GM12865 (cell line): ENCODE data around the gene ACADVL.
A peak's percentile ranks its signal among the peaks of the same experiment; 100 is the strongest.

ENCODE experiments used
- DNase-seq: peaks from one replicate; pipeline ENCODE4 v3.0.0; 2010; ENCODE audit warnings: low read depth
- H3K4me3 ChIP-seq: 2 replicates; pipeline ENCODE4 v1.5.1; 2011; ENCODE audit warnings: mild to moderate bottlenecking, low read depth, low read length, control low read depth
- TF ChIP-seq, protein P1 (sequence below): IDR thresholded peaks from 2 replicates; pipeline ENCODE4 v1.5.1; 2011; ENCODE audit warnings: low read length, control low read depth, low read depth, inconsistent platforms; ENCODE audit not compliant: insufficient read depth; ENCODE audit errors: missing control alignments

ACADVL gene

DNA sequence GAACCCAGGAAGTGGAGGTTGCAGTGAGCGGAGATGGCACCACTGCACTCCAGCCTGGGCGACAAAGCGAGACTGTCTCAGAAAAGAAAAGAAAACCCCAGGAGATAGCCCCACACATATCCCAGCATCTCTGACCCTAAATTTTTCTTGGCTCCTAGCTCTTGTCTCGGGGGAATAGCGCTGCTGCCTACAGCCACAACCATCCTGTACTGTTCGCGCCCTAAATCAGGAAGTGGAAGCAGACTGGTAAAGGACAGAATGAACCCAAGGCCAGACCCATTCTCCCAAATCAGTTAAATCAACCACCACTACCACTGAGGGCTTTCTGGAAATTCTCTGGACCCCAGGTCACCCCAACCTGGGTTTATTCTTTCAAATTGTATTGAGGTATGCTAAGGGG, 30.1 kb downstream of the ACADVL start:
- TF ChIP-seq, protein P1, sequence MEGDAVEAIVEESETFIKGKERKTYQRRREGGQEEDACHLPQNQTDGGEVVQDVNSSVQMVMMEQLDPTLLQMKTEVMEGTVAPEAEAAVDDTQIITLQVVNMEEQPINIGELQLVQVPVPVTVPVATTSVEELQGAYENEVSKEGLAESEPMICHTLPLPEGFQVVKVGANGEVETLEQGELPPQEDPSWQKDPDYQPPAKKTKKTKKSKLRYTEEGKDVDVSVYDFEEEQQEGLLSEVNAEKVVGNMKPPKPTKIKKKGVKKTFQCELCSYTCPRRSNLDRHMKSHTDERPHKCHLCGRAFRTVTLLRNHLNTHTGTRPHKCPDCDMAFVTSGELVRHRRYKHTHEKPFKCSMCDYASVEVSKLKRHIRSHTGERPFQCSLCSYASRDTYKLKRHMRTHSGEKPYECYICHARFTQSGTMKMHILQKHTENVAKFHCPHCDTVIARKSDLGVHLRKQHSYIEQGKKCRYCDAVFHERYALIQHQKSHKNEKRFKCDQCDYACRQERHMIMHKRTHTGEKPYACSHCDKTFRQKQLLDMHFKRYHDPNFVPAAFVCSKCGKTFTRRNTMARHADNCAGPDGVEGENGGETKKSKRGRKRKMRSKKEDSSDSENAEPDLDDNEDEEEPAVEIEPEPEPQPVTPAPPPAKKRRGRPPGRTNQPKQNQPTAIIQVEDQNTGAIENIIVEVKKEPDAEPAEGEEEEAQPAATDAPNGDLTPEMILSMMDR: no peak
- peak; percentile 55 for DNase-seq
- H3K4me3 ChIP-seq: peak overlapping the region; percentile 75

GRCh38 chr17:7250695-7251627, 31.2 kb downstream of the ACADVL start:
- peak; percentile 63 for DNase-seq
- peak overlapping the region; percentile 75 for H3K4me3 ChIP-seq

DNA sequence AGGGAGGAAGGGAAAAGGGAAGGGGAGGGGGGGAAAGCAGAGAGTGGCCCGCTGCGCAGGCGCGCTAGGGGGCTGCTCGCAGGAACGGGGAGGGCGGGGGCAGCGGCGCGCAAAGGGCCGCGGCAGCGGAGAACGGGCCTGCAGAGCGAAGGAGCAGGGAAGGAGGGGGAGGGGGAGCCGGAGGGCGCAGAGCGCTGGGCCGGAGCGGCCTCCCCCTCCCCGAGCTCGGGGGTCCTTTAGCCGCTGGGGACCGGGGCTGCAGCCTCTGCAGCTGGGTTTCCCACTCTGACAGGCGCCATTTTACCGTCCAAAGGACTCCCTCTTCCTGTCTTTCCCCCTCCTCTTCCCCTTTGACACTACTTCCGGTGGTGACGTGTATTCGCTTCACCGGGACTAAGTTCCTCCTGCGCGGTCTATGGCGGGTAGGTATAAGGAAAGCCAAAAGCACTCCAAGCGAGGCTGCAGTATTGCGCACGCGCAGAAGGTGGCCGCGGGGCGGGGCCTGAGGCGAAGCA, 32.0 kb downstream of the ACADVL start, which contains the start of gene CTDNEP1:
CTDNEP1 (minus strand) TSS at position 74 of the 515 bp plus-strand sequence. CDS start 438 bp downstream, outside the sequence.
- H3K4me3 ChIP-seq: peak within 1 kb of the TSS; percentile 83
- TF ChIP-seq, protein P1: no peak
- DNase-seq: peak; percentile 99

More at GRCh38 chr17:7250695-7251627, 31.2 kb downstream of the ACADVL start:
- TF ChIP-seq, protein P1: no peak

- peak within 1 kb of the TSS; percentile 83 for H3K4me3 ChIP-seq
- peak; percentile 96 for DNase-seq
- TF ChIP-seq, protein P1: peak; percentile 16
Measured at GRCh38 chr17:7252176-7253043, 32.7 kb downstream of the ACADVL start, which contains the start of gene ELP5. Gene ELP5 (plus strand): TSS chr17:7252215. CDS start chr17:7252551, 336 bp downstream.

GRCh38 chr17:7253082-7253481, 33.3 kb downstream of the ACADVL start:
- peak overlapping the region; percentile 83 for H3K4me3 ChIP-seq
- TF ChIP-seq, protein P1: no peak
- no peak for DNase-seq

DNA sequence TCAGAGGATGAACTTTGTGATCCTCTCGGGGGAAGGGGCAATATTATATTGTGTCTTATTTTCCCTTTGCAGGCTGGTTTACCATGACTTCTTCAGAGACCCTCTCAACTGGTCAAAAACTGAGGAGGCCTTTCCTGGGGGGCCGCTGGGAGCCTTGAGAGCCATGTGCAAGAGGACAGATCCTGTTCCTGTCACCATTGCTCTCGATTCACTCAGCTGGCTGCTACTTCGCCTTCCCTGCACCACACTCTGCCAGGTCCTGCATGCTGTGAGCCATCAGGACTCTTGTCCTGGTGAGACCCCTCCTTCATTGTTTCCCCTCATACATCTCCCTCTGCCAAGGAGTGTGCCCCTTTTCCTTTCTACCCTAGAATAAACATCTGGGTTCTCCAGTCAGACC, 34.8 kb downstream of the ACADVL start:
- H3K4me3 ChIP-seq: no peak overlapping the region
- no peak for DNase-seq
- TF ChIP-seq, protein P1: no peak
